K562 (cell line): ENCODE data around the gene SERPIND1. TPM values are rescaled to one million over a fixed set of nuclear protein-coding genes. Genes with fewer than 3 reads are reported as not detected.
A peak's percentile ranks its signal among the peaks of the same experiment; 100 is the strongest.

Source experiments
- ATAC-seq: fragments of 200-7000 bp; cut with Tn5 transposase; 3 replicates; pipeline ENCODE4 v1.9.1; 2020; ENCODE audit warnings: moderate library complexity
- BruUV-seq: library from RNA; stranded (reverse); fragments of 400-500 nt; replicated peaks from 2 replicates; lab custom pipeline; 2021; lab: Mats Ljungman, UMichigan
- CTCF ChIA-PET: fragments of 300-600 bp; formaldehyde crosslinking; extraction: SDS; loops from one replicate; lab custom pipeline; 2021; ENCODE audit warnings: low intra/inter-chr PET ratio; lab: Yijun Ruan, JAX
- POLR2A ChIA-PET: fragments of 300-600, 350-650 bp; sonication (Branson Sonifier 250); formaldehyde crosslinking; extraction: SDS; loops from one replicate; lab custom pipeline; 2021; ENCODE audit warnings: antibody characterized with exemption, inconsistent platforms; lab: Yijun Ruan, JAX
- DNase-seq, 4 experiments: peaks; one replicate each; pipeline versions ENCODE4 v3.0.0 to v3.0.0-alpha.2; 2011 to 2018; ENCODE audit warnings: low spot score in 3 of 4, mixed read lengths in 3 of 4; ENCODE audit errors: extremely low read depth in 1 of 4
- FAIRE-seq: peaks from 2 replicates; lab custom pipeline; 2011; peaks lifted over from hg19 to GRCh38; lab: Jason Lieb, UNC
- H2AFZ ChIP-seq: 2 replicates; pipeline ENCODE4 v1.6.0; 2011; ENCODE audit warnings: low read depth, low read length, control low read depth, inconsistent platforms
- H3K27ac ChIP-seq: fragments of 200-600 bp; 3 replicates; pipeline ENCODE4 v1.8.0; 2011; ENCODE audit warnings: low read depth, mild to moderate bottlenecking, control low read depth, inconsistent platforms, low read length, moderate library complexity, mixed read lengths; ENCODE audit errors: extremely low read depth
- H3K27me3 ChIP-seq, 2 experiments: fragments of 300-600 bp in 1 of 2; 2 replicates in 1 of 2; 3 replicates in 1 of 2; pipeline versions ENCODE4 v1.6.0 to v1.8.0; 2011; ENCODE audit warnings: inconsistent platforms in 2 of 2, low read length in 2 of 2, mild to moderate bottlenecking in 1 of 2, mixed read lengths in 1 of 2, moderate library complexity in 1 of 2; ENCODE audit not compliant: control insufficient read depth in 2 of 2, insufficient read depth in 2 of 2
- H3K36me3 ChIP-seq: fragments of 300-600 bp; 3 replicates; pipeline ENCODE4 v1.8.0; 2011; ENCODE audit warnings: mild to moderate bottlenecking, low read length, inconsistent platforms; ENCODE audit not compliant: control insufficient read depth, insufficient read depth
- H3K4me1 ChIP-seq, 2 experiments: fragments of 200-600 bp in 1 of 2; replicated peaks in 1 of 2; 2 replicates in 1 of 2; 3 replicates in 1 of 2; pipeline versions ENCODE4 v1.5.1 to v1.8.0; 2011; ENCODE audit warnings: inconsistent platforms in 2 of 2, low read length in 2 of 2, mild to moderate bottlenecking in 1 of 2, mixed read lengths in 1 of 2, moderate library complexity in 1 of 2; ENCODE audit not compliant: control insufficient read depth in 2 of 2, insufficient read depth in 2 of 2
- H3K4me2 ChIP-seq: 2 replicates; pipeline ENCODE4 v1.6.1; 2011; ENCODE audit warnings: low read length, control low read depth, inconsistent platforms, mixed read lengths; ENCODE audit not compliant: insufficient read depth
- H3K4me3 ChIP-seq: fragments of 200-600 bp; sonication (generic), shearing (Covaris generic); 2 replicates; pipeline ENCODE4 v1.5.1; 2016; ENCODE audit warnings: control low read depth, inconsistent platforms
- H3K79me2 ChIP-seq: fragments of 200-600 bp; 3 replicates; pipeline ENCODE4 v1.8.0; 2011; ENCODE audit warnings: low read length, inconsistent platforms; ENCODE audit not compliant: control insufficient read depth, insufficient read depth
- H3K9ac ChIP-seq, 2 experiments: 2 replicates each; pipeline versions ENCODE4 v1.6.0 to v1.6.1; 2011; ENCODE audit warnings: low read depth in 2 of 2, low read length in 2 of 2, control low read depth in 1 of 2, inconsistent platforms in 1 of 2, mild to moderate bottlenecking in 1 of 2, mixed read lengths in 1 of 2; ENCODE audit not compliant: insufficient read depth in 1 of 2
- H3K9me1 ChIP-seq: one replicate; pipeline ENCODE4 v1.6.0; 2011; ENCODE audit warnings: inconsistent platforms, mild to moderate bottlenecking, low read length, moderate library complexity; ENCODE audit not compliant: control insufficient read depth, insufficient read depth
- H3K9me3 ChIP-seq: replicated peaks from 2 replicates; pipeline ENCODE4 v1.5.1; 2011; ENCODE audit warnings: low read depth, low read length, inconsistent platforms; ENCODE audit not compliant: control insufficient read depth, insufficient read depth
- H4K20me1 ChIP-seq: replicated peaks from 2 replicates; pipeline ENCODE4 v1.6.1; 2011; ENCODE audit warnings: low read length, inconsistent platforms, mixed read lengths; ENCODE audit not compliant: control insufficient read depth, insufficient read depth
- CREBBP ChIP-seq: IDR thresholded peaks from one replicate; pipeline ENCODE4 v1.6.1; 2012; ENCODE audit warnings: low read depth, mild to moderate bottlenecking, control low read depth, inconsistent platforms, low read length
- NR4A1 ChIP-seq, 2 experiments: fragments of 250-450 bp in 1 of 2; fragments of 450-650 bp in 1 of 2; sonication (Bioruptor Pico) in 1 of 2; IDR thresholded peaks; 2 replicates each; pipeline versions ENCODE4 v1.4.0 to v1.6.1; 2016 to 2020; ENCODE audit warnings: mild to moderate bottlenecking in 2 of 2, missing compliant biosample characterization in 1 of 2, missing genetic modification characterization in 1 of 2, moderate library complexity in 1 of 2
- WHSC1 ChIP-seq: IDR thresholded peaks from one replicate; pipeline ENCODE4 v1.6.1; 2012; ENCODE audit warnings: low read length, control low read depth, inconsistent platforms
- ZFP36 ChIP-seq: fragments of 150-350 bp; IDR thresholded peaks from 2 replicates; pipeline ENCODE4 v1.6.1; 2018; ENCODE audit warnings: low read length, low read depth; ENCODE audit not compliant: partially characterized antibody
- ZNF175 ChIP-seq: fragments of 200-800 bp; sonication (Bioruptor generic); IDR thresholded peaks from 2 replicates; pipeline ENCODE4 v1.6.1; 2016; ENCODE audit warnings: low read depth, mild to moderate bottlenecking, missing genetic modification characterization, missing compliant biosample characterization
- ZNF507 ChIP-seq: conservative IDR thresholded peaks from 2 replicates; pipeline ENCODE4 v1.6.1; 2017; ENCODE audit warnings: missing genetic modification characterization, missing compliant biosample characterization
- WGBS: fragments of 100-300 bp; shearing (Covaris generic); methylation state at CpG from one replicate; pipeline ENCODE4 v1.1.6; 2016; ENCODE audit warnings: low coverage, mixed read lengths; ENCODE audit not compliant: insufficient coverage; ENCODE audit errors: missing lambda C conversion rate; 5-methylcytosine and 5-hydroxymethylcytosine counted together
- in situ Hi-C: fragments of 300-500 bp; cut with MboI; formaldehyde crosslinking; loops from 4 replicates; pipeline ENCODE4 v1.15.0; 2018; ENCODE audit warnings: inconsistent platforms, mixed read lengths
- intact Hi-C: fragments of 100-400 bp; cut with micrococcal nuclease; formaldehyde crosslinking; loops from 2 replicates; pipeline ENCODE4 v1.14.2; 2022
- polyA plus RNA-seq, 8 experiments: library from polyadenylated mRNA; depleted of rRNA in 4 of 8; stranded (reverse) in 5 of 8; unstranded in 3 of 8; fragments of >200 nt; fragmentation: Nextera tagmentation in 2 of 8; fragmentation: Illumina TruSeq in 1 of 8; extraction: Ambion mirVana in 2 of 8; extraction: Trizol in 1 of 8; gene quantifications; 2 replicates each; pipeline versions ENCODE4 v1.2.1 to v1.2.3, GENCODE V29; 2011 to 2014; ENCODE audit warnings: inconsistent platforms in 1 of 8, missing spikeins in 1 of 8
- total RNA-seq, 7 experiments: library from RNA; depleted of rRNA in 6 of 7; stranded (reverse); fragments of >200 nt in 6 of 7; fragmentation: Illumina TruSeq in 2 of 7; extraction: Trizol in 2 of 7; gene quantifications; 2 replicates each; pipeline versions ENCODE4 v1.2.1 to v1.2.3, GENCODE V29; 2011 to 2021; ENCODE audit warnings: low replicate concordance in 1 of 7
- TF ChIP-seq, protein P1 (sequence below): sonication (generic); formaldehyde crosslinking; IDR thresholded peaks from 2 replicates; pipeline ENCODE4 v1.8.1; 2023; ENCODE audit warnings: mild to moderate bottlenecking, missing genetic modification reagents
- TF ChIP-seq, protein P2 (sequence below), 2 experiments: fragments of 450-650 bp in 1 of 2; sonication (generic) in 1 of 2; formaldehyde crosslinking; conservative IDR thresholded peaks; 2 replicates each; pipeline versions ENCODE4 v1.4.0 to v1.8.1; 2020 to 2022; ENCODE audit warnings: mild to moderate bottlenecking in 1 of 2, missing genetic modification reagents in 1 of 2
- TF ChIP-seq, protein P3 (sequence below): fragments of 450-650 bp; IDR thresholded peaks from 2 replicates; pipeline ENCODE4 v1.6.1; 2017; ENCODE audit warnings: mild to moderate bottlenecking, moderate library complexity
- TF ChIP-seq, protein P4 (sequence below): IDR thresholded peaks from 2 replicates; pipeline ENCODE4 v1.6.1; 2011; ENCODE audit warnings: borderline replicate concordance, low read depth, mild to moderate bottlenecking, moderate library complexity, low read length; ENCODE audit not compliant: insufficient read depth, poor library complexity, severe bottlenecking

Gene SERPIND1
- total and polyA plus RNA-seq, 9 of the 15 experiments (the other 6 are each of a cell fraction or from before 2014, with no cell fraction given), result 0.04 to 0.11 (median 0.09) TPM; not detected in 6

DNA sequence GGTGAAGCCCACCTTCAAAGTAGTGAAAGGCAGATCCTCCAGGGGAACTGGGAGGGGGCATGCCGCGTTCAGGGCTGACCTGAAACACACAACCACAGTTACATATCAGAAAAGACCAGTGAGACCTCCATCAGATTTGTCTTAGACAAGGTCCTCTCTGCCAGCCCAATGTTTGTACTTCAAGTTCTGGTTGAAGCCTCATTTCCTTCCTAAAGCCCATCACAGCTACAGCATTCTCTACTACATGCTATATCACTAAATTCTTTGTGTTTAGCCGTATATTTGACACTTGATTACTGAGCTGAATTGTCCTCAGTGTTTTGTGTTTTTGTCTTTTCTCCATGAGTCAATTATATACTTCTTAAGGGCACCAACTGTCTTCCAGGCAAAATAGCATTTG, 44.6 kb downstream of the SERPIND1 start (continued):
- TF ChIP-seq, protein P1, sequence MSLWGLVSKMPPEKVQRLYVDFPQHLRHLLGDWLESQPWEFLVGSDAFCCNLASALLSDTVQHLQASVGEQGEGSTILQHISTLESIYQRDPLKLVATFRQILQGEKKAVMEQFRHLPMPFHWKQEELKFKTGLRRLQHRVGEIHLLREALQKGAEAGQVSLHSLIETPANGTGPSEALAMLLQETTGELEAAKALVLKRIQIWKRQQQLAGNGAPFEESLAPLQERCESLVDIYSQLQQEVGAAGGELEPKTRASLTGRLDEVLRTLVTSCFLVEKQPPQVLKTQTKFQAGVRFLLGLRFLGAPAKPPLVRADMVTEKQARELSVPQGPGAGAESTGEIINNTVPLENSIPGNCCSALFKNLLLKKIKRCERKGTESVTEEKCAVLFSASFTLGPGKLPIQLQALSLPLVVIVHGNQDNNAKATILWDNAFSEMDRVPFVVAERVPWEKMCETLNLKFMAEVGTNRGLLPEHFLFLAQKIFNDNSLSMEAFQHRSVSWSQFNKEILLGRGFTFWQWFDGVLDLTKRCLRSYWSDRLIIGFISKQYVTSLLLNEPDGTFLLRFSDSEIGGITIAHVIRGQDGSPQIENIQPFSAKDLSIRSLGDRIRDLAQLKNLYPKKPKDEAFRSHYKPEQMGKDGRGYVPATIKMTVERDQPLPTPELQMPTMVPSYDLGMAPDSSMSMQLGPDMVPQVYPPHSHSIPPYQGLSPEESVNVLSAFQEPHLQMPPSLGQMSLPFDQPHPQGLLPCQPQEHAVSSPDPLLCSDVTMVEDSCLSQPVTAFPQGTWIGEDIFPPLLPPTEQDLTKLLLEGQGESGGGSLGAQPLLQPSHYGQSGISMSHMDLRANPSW (CRISPR knock-in tag), result peak; percentile 90; the same call in 1 of the 2 replicates

DNA sequence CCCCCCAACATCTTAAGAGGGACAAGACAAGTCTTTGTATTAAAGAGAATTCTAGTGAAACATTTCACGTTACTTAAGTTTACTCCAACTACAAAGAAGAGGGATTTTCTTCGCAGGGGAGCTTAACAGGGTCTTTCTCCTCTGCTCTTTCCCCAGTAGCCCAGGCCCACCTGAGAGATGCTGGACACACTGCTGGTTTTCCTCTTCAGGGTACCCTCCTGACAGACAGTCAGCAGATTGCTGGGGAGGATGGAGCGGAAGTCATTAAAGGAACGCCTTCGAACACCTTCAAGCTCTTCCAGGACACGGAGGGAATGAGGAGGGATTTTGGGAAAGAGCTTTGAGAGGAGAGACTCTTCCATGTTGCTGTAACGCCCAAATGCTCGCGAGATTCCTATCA, 45.6 kb downstream of the SERPIND1 start:
- no TSS peak for BruUV-seq
- CTCF ChIA-PET, result no interaction called here
- WGBS, result 91% methylated on average over 9 of the region's 9 CpGs
- no peak overlapping the region for H3K27ac ChIP-seq
- no peaks in the 10 kb centered on the region for H3K4me1 ChIP-seq
- no peak for DNase-seq
- H3K4me2 ChIP-seq, result no peak overlapping the region
- H2AFZ ChIP-seq, result no peak overlapping the region
- intact Hi-C loops, result no loop called here
- H3K4me3 ChIP-seq, result no peak overlapping the region
- peaks cover 73% of the 10 kb centered on the region for H3K36me3 ChIP-seq
- H3K9me3 ChIP-seq, result no peaks in the 10 kb centered on the region
- POLR2A ChIA-PET, result interaction anchor here (1.9 to 13.8 kb wide), 5 partner anchors 8 to 49 kb away, joined by 6 to 172 read pairs (median 15); no protein-coding TSS in a partner anchor
- no peak for ATAC-seq
- H3K27me3 ChIP-seq, result no peaks in the 10 kb centered on the region
- no peaks in the 10 kb centered on the region for H3K79me2 ChIP-seq
- peaks cover 5% of the 10 kb centered on the region; the same call in 1 of the 2 replicates for H4K20me1 ChIP-seq
- H3K9ac ChIP-seq, result peak overlapping the region in 1 of 2 experiments; percentile 3; a peak in 1 of 4 replicates
- in situ Hi-C loops, result no loop called here
- no peak for FAIRE-seq
- H3K9me1 ChIP-seq, result no peaks in the 10 kb centered on the region
- peak; percentile 67; the same call in 1 of the 2 replicates for TF ChIP-seq NR4A1 (CRISPR knock-in tag; IDR thresholded peaks at IDR 0.05)
- TF ChIP-seq NR4A1 (tag; IDR thresholded peaks at IDR 0.05), result no peak
- TF ChIP-seq, protein P2, sequence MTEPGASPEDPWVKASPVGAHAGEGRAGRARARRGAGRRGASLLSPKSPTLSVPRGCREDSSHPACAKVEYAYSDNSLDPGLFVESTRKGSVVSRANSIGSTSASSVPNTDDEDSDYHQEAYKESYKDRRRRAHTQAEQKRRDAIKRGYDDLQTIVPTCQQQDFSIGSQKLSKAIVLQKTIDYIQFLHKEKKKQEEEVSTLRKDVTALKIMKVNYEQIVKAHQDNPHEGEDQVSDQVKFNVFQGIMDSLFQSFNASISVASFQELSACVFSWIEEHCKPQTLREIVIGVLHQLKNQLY (CRISPR knock-in tag; conservative IDR thresholded peaks at IDR 0.05), result 0 out of 4 replicates have a peak, but pooled peaks of 1 of the 2 experiments have one; percentile 5
- TF ChIP-seq CREBBP, result no peak
- peak; percentile 90 for TF ChIP-seq WHSC1
- no peak for TF ChIP-seq ZNF507 (tag)
- TF ChIP-seq, protein P3, sequence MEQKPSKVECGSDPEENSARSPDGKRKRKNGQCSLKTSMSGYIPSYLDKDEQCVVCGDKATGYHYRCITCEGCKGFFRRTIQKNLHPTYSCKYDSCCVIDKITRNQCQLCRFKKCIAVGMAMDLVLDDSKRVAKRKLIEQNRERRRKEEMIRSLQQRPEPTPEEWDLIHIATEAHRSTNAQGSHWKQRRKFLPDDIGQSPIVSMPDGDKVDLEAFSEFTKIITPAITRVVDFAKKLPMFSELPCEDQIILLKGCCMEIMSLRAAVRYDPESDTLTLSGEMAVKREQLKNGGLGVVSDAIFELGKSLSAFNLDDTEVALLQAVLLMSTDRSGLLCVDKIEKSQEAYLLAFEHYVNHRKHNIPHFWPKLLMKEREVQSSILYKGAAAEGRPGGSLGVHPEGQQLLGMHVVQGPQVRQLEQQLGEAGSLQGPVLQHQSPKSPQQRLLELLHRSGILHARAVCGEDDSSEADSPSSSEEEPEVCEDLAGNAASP, result no peak
- TF ChIP-seq, protein P4, sequence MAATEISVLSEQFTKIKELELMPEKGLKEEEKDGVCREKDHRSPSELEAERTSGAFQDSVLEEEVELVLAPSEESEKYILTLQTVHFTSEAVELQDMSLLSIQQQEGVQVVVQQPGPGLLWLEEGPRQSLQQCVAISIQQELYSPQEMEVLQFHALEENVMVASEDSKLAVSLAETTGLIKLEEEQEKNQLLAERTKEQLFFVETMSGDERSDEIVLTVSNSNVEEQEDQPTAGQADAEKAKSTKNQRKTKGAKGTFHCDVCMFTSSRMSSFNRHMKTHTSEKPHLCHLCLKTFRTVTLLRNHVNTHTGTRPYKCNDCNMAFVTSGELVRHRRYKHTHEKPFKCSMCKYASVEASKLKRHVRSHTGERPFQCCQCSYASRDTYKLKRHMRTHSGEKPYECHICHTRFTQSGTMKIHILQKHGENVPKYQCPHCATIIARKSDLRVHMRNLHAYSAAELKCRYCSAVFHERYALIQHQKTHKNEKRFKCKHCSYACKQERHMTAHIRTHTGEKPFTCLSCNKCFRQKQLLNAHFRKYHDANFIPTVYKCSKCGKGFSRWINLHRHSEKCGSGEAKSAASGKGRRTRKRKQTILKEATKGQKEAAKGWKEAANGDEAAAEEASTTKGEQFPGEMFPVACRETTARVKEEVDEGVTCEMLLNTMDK, result no peak
- TF ChIP-seq ZNF175, result no peak
- peak; percentile 12 for TF ChIP-seq ZFP36
